HG03060 (cell line): Measurements from ENCODE around the gene OR10H1.
"Not testable (repeated sequence)": the region's sequence is repeated elsewhere in the genome, so short reads cannot be mapped to it uniquely, and the experiment has no call there.

Experiments
- ATAC-seq: cut with Tn5 transposase; IDR thresholded peaks from one replicate; pipeline ENCODE4 v1.9.1; 2021; ENCODE audit warnings: low read depth, moderate number of reproducible peaks; ENCODE audit not compliant: unreplicated experiment

OR10H1 gene

DNA sequence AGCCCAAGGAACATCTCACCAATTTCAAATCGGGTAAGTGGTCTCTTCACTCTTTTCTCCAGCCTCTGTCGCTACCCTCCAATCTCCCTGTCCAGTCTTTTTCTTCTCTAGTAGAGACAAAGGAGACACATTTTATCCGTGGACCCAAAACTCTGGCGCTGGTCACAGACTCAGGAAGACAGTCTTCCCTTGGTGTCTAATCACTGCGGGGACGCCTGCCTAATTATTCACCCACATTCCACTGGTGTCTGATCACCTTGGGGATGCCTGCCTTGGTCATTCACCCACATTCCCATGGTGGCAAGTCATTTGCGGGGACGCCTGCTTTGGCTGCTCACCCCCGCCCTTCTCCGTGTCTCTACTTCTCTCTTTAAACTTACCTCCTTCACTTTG is 13.8 kb upstream of the OR10H1 start:
- ATAC-seq: no peak

- not testable (repeated sequence) for ATAC-seq
Measured at GRCh38 chr19:15828611-15829305, 13.3 kb upstream of the OR10H1 start.

- no peak for ATAC-seq
Measured at GRCh38 chr19:15828121-15828610, 12.7 kb upstream of the OR10H1 start.

DNA sequence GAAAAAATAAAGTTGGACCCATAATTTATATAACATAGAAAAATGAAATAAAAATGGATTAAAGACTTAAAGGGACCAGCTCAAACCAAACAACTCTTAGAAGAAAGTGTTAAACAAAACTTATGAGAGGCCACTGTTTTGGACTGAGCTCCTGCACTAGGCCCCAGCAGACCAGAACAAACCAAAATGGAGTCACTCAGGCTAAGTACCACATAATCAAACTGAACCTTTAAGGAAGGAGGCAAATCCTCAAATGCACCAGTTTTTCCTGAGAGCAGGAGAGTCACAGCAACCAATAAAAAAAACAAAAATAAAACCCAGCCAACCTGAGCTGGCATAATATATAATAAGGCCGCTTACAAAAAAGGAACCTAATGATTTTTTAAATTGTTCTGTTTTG is 10.3 kb upstream of the OR10H1 start:
- no peak for ATAC-seq

GRCh38 chr19:15820646-15821045 is 5.2 kb upstream of the OR10H1 start:
- ATAC-seq: no peak

DNA sequence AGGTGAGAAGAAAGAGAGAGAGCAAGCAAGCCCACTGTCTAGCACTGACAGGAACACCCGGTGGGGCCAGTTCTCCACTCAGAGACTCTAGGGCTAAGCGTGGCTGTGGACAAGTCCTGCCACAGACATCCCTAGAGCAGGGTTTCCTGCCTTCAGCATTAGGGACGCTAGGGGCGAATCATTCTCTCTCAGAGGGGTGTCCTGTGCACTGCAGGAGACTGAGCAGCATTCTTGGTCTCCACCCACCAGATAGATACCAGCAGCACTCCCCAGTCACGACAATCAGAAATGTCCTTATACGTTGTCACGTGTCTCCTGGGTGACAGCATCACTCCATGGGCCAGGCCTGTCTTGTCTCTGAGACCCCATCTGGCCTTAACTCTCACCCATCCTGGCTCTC is 1.5 kb downstream of the OR10H1 start:
- ATAC-seq: no peak

DNA sequence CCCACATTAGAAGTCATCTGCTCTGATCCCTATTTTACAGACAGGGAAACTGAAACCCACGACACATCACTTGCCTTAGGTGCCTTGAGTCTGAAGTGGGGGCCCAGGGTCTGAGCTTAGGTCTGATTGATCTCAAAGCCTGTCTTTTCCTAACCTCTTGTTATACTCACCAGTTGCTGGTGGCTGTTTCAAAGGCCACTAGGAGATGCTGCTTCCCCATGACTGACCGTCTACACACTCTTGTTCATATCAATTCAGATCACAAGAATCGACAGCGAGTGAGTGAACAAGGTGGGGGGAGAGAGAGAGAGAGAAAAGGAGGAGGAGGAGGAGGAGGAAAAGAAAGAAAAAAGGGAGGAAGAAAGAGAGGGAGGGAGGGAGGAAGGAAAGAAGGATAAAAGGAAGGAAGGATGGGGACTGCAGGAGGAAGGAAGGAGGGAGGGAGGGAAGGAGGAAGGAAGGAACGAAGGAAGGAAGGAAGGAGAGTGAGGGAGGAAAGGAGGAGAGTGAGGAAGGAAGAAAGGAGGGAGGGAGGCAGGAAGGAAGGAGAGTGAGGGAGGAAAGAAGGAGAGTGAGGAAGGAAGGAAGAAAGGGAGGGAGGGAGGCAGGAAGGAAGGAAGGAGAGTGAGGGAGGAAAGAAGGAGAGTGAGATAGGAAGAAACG is 3.3 kb downstream of the OR10H1 start:
- no peak for ATAC-seq

- no peak for ATAC-seq
Measured at GRCh38 chr19:15811476-15811875, 4.0 kb downstream of the OR10H1 start.

DNA sequence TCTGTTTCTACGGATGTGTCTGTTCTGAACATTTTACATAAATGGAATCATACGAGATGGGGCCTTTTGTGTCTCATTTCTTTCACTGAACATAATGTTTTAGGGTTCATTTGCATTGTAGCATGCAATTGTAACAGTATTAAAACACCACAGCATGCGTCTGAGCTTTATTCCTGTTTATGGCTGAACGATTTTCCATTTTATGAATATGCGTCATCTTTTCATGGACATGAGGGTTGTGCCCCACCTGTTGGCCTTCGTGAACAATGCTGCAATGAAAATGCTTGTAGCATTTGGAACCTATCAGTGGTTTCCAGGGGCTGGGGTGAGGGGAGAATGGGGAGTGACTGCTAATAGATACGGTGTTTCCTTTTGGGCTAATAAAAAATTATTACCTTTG is 5.1 kb downstream of the OR10H1 start:
- ATAC-seq: no peak

DNA sequence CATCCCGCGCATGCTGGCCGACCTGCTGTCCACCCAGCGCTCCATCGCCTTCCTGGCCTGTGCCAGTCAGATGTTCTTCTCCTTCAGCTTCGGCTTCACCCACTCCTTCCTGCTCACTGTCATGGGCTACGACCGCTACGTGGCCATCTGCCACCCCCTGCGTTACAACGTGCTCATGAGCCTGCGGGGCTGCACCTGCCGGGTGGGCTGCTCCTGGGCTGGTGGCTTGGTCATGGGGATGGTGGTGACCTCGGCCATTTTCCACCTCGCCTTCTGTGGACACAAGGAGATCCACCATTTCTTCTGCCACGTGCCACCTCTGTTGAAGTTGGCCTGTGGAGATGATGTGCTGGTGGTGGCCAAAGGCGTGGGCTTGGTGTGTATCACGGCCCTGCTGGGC is 21.2 kb downstream of the OR10H1 start:
- not testable (repeated sequence) for ATAC-seq

- no peak for ATAC-seq
Measured at GRCh38 chr19:15790096-15790495, 25.4 kb downstream of the OR10H1 start.

GRCh38 chr19:15788594-15789270 is 26.7 kb downstream of the OR10H1 start:
- ATAC-seq: no peak

- ATAC-seq: no peak
Measured at GRCh38 chr19:15787611-15788155, 27.8 kb downstream of the OR10H1 start, which contains the start of gene OR10H5. OR10H5 (plus strand) TSS chr19:15787661; CDS start chr19:15794049, 6,388 bp downstream.

DNA sequence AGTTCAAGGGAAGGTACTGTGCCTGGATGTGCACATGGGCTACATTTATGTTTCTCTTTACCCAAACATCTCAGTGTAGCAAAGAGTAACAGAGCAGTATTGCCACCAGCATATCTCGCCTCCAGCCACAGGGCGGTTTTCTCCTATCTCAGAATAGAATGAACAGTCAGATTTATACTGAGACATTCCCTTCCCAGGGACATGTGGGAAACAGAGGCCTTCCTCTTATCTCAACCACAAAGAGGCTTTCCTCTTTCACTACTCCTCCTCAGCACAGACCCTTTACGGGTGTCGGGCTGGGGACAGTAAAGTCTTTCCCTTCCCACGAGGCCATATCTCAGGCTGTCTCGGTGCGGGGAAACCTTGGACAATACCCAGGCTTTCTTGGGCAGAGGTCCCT is 32.6 kb downstream of the OR10H1 start:
- ATAC-seq: not testable (repeated sequence)

- no peak for ATAC-seq
Measured at GRCh38 chr19:15782211-15782610, 33.3 kb downstream of the OR10H1 start.

DNA sequence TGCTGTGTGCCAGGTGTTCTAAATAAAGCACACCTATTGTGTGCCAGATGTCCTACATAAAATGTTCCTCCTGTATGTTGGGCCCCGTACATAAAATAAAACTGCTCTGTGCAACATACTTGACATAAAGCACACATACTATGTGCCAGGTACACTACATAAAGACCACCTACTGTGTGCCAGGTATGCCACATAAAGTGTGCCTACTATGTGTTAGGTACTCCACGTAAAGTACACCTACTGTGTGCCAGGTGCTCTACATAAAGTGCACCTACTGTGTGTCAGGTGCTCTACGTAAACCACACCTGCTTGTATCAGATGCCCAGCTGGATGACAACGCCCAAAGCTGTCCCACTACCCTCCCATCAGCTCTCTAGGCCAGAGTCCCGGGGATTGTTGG is 33.8 kb downstream of the OR10H1 start:
- no peak for ATAC-seq

GRCh38 chr19:15780610-15781418 is 34.6 kb downstream of the OR10H1 start:
- ATAC-seq: no peak

DNA sequence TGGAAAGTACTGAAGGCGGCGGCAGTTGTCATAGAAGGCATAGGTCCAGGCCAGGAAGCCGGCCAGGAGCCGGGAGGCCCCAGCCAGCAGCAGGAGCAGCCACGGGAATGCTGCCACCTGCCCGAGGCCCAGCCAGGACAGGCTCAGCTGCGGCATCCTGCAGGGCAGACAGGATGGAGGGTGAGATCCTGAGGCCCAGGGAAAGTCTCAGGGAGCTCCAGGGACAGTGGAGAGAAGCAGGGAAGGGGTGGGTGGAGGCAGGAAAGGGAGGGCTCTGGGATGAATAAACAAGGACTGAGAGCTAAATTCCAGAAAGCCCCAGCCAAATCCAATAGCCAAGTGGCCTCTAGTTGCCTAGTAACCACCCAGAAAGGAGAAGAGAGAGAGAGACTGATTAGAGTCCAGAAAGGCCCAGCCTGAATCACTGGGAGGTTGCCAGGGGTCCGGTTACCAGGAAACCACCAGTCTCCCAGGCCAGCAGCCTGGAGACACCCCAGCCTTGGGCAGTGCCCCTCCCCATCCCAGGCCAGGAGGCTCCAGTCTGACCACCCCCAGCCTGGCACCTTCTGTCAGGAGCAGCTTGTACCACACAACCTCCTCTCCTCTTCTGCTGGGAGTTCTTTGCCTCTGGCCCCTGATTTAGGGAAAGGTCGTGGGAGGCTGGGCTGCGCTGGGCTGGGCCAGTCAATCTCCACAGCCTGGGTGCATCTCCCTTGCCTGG is 35.5 kb downstream of the OR10H1 start:
- ATAC-seq: no peak
